Fibroblast of upper back skin (primary cell): ENCODE data around the gene KSR1.

Source experiments
- DNase-seq: peaks from one replicate; pipeline ENCODE4 v3.0.0-alpha.2; 2013

Gene KSR1

GRCh38 chr17:27475070-27475673 is 18.9 kb downstream of the KSR1 start:
- DNase-seq = no peak

- no peak for DNase-seq
Measured at GRCh38 chr17:27475981-27476895, 20.0 kb downstream of the KSR1 start.

GRCh38 chr17:27477050-27477888 is 21.0 kb downstream of the KSR1 start:
- DNase-seq = no peak

GRCh38 chr17:27477971-27478684 is 21.9 kb downstream of the KSR1 start:
- no peak for DNase-seq

- DNase-seq = no peak
Measured at GRCh38 chr17:27478901-27479538, 22.8 kb downstream of the KSR1 start.

GRCh38 chr17:27479838-27480237 is 23.6 kb downstream of the KSR1 start:
- no peak for DNase-seq

GRCh38 chr17:27480699-27481098 is 24.5 kb downstream of the KSR1 start:
- DNase-seq = no peak

- no peak for DNase-seq
Measured at GRCh38 chr17:27481327-27481726, 25.1 kb downstream of the KSR1 start.

GRCh38 chr17:27485125-27485524 is 28.9 kb downstream of the KSR1 start:
- no peak for DNase-seq

GRCh38 chr17:27485716-27486495 is 29.7 kb downstream of the KSR1 start:
- DNase-seq = no peak

- no peak for DNase-seq
Measured at GRCh38 chr17:27486741-27487140, 30.5 kb downstream of the KSR1 start.

- no peak for DNase-seq
Measured at GRCh38 chr17:27488231-27488630, 32.0 kb downstream of the KSR1 start.

GRCh38 chr17:27489045-27489715 is 32.9 kb downstream of the KSR1 start:
- DNase-seq = peak; percentile 58

GRCh38 chr17:27490391-27490790 is 34.1 kb downstream of the KSR1 start:
- no peak for DNase-seq

- DNase-seq = no peak
Measured at GRCh38 chr17:27491713-27492190, 35.5 kb downstream of the KSR1 start.

- DNase-seq = no peak
Measured at GRCh38 chr17:27492470-27492869, 36.2 kb downstream of the KSR1 start.

GRCh38 chr17:27493088-27493487 is 36.8 kb downstream of the KSR1 start:
- DNase-seq = no peak

- DNase-seq = peak; percentile 67
Measured at GRCh38 chr17:27494192-27495091, 38.2 kb downstream of the KSR1 start.

GRCh38 chr17:27495460-27495859 is 39.2 kb downstream of the KSR1 start:
- no peak for DNase-seq

- no peak for DNase-seq
Measured at GRCh38 chr17:27496005-27496404, 39.8 kb downstream of the KSR1 start.
